Neural crest cell (in vitro differentiated cells): ENCODE measurements around the gene RPLP2. TPM values are rescaled to one million over a fixed set of nuclear protein-coding genes. Genes with fewer than 3 reads are reported as not detected.
A peak's percentile ranks its signal among the peaks of the same experiment; 100 is the strongest.

ENCODE experiments used
- DNase-seq: peaks from one replicate; pipeline ENCODE4 v3.0.0; 2021; ENCODE audit warnings: low read depth, mixed read lengths, low spot score
- H3K27ac Mint-ChIP-seq: one replicate; pipeline ENCODE4 v1.8.0; 2021; ENCODE audit warnings: mild to moderate bottlenecking, mixed read lengths; ENCODE audit not compliant: unreplicated experiment
- H3K27me3 Mint-ChIP-seq: 2 replicates; pipeline ENCODE4 v1.8.0; 2021; ENCODE audit warnings: low read depth, mild to moderate bottlenecking, mixed read lengths
- H3K36me3 Mint-ChIP-seq: 2 replicates; pipeline ENCODE4 v1.8.0; 2021; ENCODE audit warnings: low read depth, mild to moderate bottlenecking, mixed read lengths
- H3K4me1 Mint-ChIP-seq: 2 replicates; pipeline ENCODE4 v1.8.0; 2021; ENCODE audit warnings: mixed read lengths
- H3K4me3 Mint-ChIP-seq: one replicate; pipeline ENCODE4 v1.8.0; 2021; ENCODE audit warnings: mild to moderate bottlenecking, mixed read lengths
- H3K9me3 Mint-ChIP-seq: 2 replicates; pipeline ENCODE4 v1.8.0; 2021; ENCODE audit warnings: mixed read lengths
- total RNA-seq: library from RNA; stranded (reverse); gene quantifications from 2 replicates; pipeline ENCODE4 v1.2.1, GENCODE V29; 2021
- TF ChIP-seq, protein P1 (sequence below): fragments of 200-600 bp; sonication (generic); conservative IDR thresholded peaks from 2 replicates; pipeline ENCODE4 v1.5.0; 2021; ENCODE audit warnings: antibody characterized with exemption, mild to moderate bottlenecking

The RPLP2 gene
- total RNA-seq, 1 donor from 2014 or later: 1,810 TPM

GRCh38 chr11:804599-804964, 5.2 kb upstream of the RPLP2 start:
- H3K4me1 Mint-ChIP-seq: peaks cover 13% of the 10 kb centered on the region
- no peak overlapping the region for H3K27ac Mint-ChIP-seq
- no peaks in the 10 kb centered on the region for H3K9me3 Mint-ChIP-seq
- no peaks in the 10 kb centered on the region for H3K27me3 Mint-ChIP-seq
- no peaks in the 10 kb centered on the region for H3K36me3 Mint-ChIP-seq
- TF ChIP-seq, protein P1, sequence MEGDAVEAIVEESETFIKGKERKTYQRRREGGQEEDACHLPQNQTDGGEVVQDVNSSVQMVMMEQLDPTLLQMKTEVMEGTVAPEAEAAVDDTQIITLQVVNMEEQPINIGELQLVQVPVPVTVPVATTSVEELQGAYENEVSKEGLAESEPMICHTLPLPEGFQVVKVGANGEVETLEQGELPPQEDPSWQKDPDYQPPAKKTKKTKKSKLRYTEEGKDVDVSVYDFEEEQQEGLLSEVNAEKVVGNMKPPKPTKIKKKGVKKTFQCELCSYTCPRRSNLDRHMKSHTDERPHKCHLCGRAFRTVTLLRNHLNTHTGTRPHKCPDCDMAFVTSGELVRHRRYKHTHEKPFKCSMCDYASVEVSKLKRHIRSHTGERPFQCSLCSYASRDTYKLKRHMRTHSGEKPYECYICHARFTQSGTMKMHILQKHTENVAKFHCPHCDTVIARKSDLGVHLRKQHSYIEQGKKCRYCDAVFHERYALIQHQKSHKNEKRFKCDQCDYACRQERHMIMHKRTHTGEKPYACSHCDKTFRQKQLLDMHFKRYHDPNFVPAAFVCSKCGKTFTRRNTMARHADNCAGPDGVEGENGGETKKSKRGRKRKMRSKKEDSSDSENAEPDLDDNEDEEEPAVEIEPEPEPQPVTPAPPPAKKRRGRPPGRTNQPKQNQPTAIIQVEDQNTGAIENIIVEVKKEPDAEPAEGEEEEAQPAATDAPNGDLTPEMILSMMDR: no peak
- peak overlapping the region; percentile 84 for H3K4me3 Mint-ChIP-seq
- no peak for DNase-seq

DNA sequence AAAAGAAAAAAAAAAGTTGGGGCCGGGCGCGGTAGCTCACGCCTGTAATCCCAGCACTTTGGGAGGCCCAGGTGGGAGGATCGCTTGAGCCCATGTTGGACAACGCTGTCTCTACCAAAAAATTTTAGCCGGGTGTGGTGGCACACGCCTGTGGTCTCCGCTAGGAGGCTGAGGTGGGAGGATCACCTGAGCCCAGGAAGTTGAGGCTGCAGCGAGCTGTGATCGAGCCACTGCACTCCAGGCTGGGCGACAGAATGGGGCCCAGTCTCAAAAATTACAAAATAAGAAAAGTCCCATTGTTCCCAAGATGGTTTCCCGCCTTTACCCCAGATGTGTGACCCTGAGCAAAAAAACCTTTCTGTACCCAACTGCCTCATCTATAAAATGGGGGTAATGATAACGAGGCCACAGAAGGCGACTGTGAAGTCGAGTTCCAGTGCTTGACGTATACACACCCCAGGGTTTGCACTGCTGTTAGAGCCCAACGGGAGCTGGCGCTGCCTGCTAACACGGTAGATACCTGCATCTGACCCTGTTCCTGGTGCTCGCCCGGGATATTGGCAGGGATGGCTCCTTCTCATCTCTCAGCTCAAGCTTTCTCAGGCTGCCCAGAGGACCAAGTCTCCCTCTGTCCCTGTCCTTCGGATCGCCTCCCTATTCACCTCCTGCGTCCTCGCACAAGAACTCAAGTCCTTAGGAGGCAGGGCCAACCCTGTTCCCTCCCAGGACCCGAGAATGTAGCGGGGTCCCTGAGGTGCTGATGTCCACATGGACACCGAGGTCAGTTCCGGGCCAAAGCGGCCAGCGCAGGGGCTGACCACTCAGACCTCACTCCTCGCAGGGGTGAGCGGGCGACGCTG, 1.1 kb upstream of the RPLP2 start:
- Mint-ChIP-seq H3K4me1 (peaks cover 27% of the 10 kb centered on the region), H3K27ac (peak overlapping the region; percentile 98), H3K36me3 (peaks cover 2% of the 10 kb centered on the region), H3K4me3 (peak overlapping the region; percentile 97), H3K27me3 (no peaks in the 10 kb centered on the region), H3K9me3 (no peaks in the 10 kb centered on the region)
- DNase-seq: no peak
- TF ChIP-seq, protein P1: no peak

DNA sequence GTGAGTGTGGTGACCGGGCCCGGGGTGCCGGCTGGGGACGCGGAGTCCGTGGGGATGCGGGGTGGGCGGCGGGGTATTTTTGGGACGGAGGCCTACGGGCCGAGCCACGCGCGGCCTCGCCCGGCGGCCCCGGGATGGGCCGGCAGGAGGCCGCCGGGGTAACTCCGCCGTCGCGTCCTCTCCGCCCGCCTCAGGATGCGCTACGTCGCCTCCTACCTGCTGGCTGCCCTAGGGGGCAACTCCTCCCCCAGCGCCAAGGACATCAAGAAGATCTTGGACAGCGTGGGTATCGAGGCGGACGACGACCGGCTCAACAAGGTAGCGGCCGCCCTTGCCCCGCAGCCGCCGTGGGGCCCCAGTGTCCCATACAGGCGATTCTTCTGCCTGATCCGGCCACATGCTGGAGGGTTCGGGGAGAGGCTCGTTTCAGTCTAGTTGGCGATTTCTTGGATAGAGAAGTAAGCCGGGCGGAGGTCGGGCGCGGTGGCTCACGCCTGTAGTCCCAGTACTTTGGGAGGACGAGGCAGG, 337 bp downstream of the RPLP2 start:
- Mint-ChIP-seq H3K4me3 (peak overlapping the region; percentile 97), H3K4me1 (peaks cover 27% of the 10 kb centered on the region), H3K27me3 (no peaks in the 10 kb centered on the region), H3K9me3 (no peaks in the 10 kb centered on the region), H3K27ac (peak overlapping the region; percentile 57), H3K36me3 (peaks cover 5% of the 10 kb centered on the region)
- TF ChIP-seq, protein P1: peak; percentile 19
- DNase-seq: no peak

DNA sequence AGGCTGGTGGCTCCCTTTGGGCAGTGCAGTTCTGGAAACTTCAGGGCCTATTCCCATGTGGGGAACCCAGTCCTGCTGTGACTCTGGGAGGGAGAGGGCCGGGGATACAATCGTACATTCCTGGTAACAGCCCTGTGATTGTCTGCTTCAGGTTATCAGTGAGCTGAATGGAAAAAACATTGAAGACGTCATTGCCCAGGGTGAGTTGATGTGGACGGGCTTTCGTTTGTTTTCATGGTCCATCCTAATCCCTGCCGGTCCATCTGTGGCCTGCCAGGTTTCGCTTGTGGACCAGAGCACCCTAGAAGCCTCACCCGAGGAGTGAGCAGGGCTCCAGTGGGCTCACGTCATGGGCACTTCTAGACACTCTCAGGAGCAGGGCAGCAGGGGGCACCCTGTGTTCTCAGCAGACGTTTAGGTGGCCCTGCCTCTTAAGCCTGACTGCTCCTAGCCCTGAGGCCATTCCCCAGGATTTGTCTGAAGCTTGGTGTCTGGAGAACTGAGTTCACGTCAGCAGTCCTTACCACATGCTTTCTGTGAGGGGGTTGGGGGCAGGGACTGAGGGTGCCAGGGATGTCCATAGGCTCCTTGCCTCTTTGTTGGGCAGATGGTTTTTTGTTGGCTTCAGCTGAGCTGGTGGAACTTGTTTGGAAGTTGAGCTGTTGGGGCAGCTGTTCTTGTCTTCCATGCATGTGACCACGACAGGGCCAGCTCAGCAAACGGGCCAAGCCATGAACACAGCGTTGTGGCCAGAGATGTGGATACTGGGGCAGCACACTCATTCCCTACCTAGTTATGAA, 1.9 kb downstream of the RPLP2 start:
- no peaks in the 10 kb centered on the region for H3K27me3 Mint-ChIP-seq
- H3K4me1 Mint-ChIP-seq: peaks cover 27% of the 10 kb centered on the region
- TF ChIP-seq, protein P1: no peak
- H3K36me3 Mint-ChIP-seq: peaks cover 5% of the 10 kb centered on the region
- H3K27ac Mint-ChIP-seq: no peak overlapping the region
- no peak for DNase-seq
- peak overlapping the region; percentile 89 for H3K4me3 Mint-ChIP-seq
- H3K9me3 Mint-ChIP-seq: no peaks in the 10 kb centered on the region

DNA sequence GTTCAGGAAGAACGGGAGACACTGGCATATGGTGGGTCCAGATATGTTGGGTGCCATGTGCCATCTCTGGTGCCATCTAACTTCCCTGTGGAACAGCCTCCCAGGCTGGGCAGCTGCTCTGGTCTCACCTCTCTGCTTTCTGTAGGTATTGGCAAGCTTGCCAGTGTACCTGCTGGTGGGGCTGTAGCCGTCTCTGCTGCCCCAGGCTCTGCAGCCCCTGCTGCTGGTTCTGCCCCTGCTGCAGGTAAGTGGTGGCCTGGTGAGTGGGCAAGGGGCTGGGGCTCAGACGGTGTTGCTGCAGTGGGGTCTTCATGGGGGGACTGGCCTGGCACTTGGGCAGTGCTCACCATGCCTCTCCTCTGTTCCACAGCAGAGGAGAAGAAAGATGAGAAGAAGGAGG, 2.6 kb downstream of the RPLP2 start:
- peaks cover 27% of the 10 kb centered on the region for H3K4me1 Mint-ChIP-seq

More for the DNA sequence above, 2.6 kb downstream of the RPLP2 start:
- DNase-seq: no peak
- Mint-ChIP-seq H3K4me3 (peak overlapping the region; percentile 89), H3K36me3 (peaks cover 5% of the 10 kb centered on the region), H3K27ac (no peak overlapping the region), H3K9me3 (no peaks in the 10 kb centered on the region), H3K27me3 (no peaks in the 10 kb centered on the region)
- TF ChIP-seq, protein P1: no peak
